T-cell (primary cell): Measurements from ENCODE around the gene SLC5A3. TPM values are rescaled to one million over a fixed set of nuclear protein-coding genes. Genes with fewer than 3 reads are reported as not detected.

Experiments
- ATAC-seq, 4 experiments: fragments of 200-7000 bp in 3 of 4; fragments of 150-1000 bp in 1 of 4; cut with Tn5 transposase; replicated peaks in 1 of 4; 1 replicate in 3 of 4; 2 replicates in 1 of 4; pipeline ENCODE4 v1.10.0; 2021; ENCODE audit warnings: moderate library complexity in 3 of 4, mild to moderate bottlenecking in 2 of 4, moderate number of reproducible peaks in 1 of 4
- CTCF ChIA-PET, 2 donors: fragments of 300-600 bp; sonication (Branson Sonifier 250); formaldehyde crosslinking; loops; one replicate each; lab custom pipeline; 2022; ENCODE audit warnings: antibody characterized with exemption in 2 of 2; lab: Charles Lee
- POLR2A ChIA-PET, 2 donors: fragments of 300-600 bp; sonication (Branson Sonifier 250); formaldehyde crosslinking; loops; one replicate each; lab custom pipeline; 2022; ENCODE audit warnings: antibody characterized with exemption in 2 of 2; lab: Charles Lee
- DNase-seq, 35 experiments: peaks; one replicate each; pipeline versions ENCODE4 v3.0.0 to v3.0.0-alpha.2; 2013 to 2023
- H3K27ac ChIP-seq: one replicate; pipeline ENCODE4 v1.5.1; 2013; ENCODE audit warnings: low read length
- H3K27me3 ChIP-seq, 2 experiments: replicated peaks in 1 of 2; 1 replicate in 1 of 2; 2 replicates in 1 of 2; pipeline versions ENCODE4 v1.6.1 to v1.7.0; 2013; ENCODE audit warnings: low read length in 1 of 2, mixed read lengths in 1 of 2; ENCODE audit not compliant: control insufficient read depth in 2 of 2, insufficient read depth in 2 of 2; ENCODE audit errors: extremely low read depth in 1 of 2
- H3K36me3 ChIP-seq, 2 donors: 1 replicate in 1 of 2; 2 replicates in 1 of 2; pipeline versions ENCODE4 v1.6.1 to v1.7.0; 2013; ENCODE audit warnings: low read length in 1 of 2; ENCODE audit not compliant: control insufficient read depth in 2 of 2, insufficient read depth in 1 of 2; ENCODE audit errors: extremely low read depth in 1 of 2
- H3K4me1 ChIP-seq, 2 experiments: 1 replicate in 1 of 2; 2 replicates in 1 of 2; pipeline versions ENCODE4 v1.6.1 to v1.7.0; 2013; ENCODE audit warnings: low read length in 2 of 2, mixed read lengths in 1 of 2; ENCODE audit not compliant: insufficient read depth in 2 of 2, control insufficient read depth in 1 of 2; ENCODE audit errors: extremely low read depth in 1 of 2
- H3K4me3 ChIP-seq, 2 donors: 1 replicate in 1 of 2; 2 replicates in 1 of 2; pipeline versions ENCODE4 v1.5.1 to v1.7.0; 2013; ENCODE audit warnings: mild to moderate bottlenecking in 2 of 2, low read length in 1 of 2, moderate library complexity in 1 of 2; ENCODE audit not compliant: control insufficient read depth in 1 of 2; ENCODE audit errors: extremely low read depth in 1 of 2
- H3K9me3 ChIP-seq: 2 replicates; pipeline ENCODE4 v1.7.0; 2013
- H3K27ac Mint-ChIP-seq, 2 donors: one replicate each; pipeline ENCODE4 v1.8.0; 2020 to 2021; ENCODE audit warnings: mild to moderate bottlenecking in 2 of 2, mixed read lengths in 2 of 2
- H3K27me3 Mint-ChIP-seq, 2 donors: one replicate each; pipeline ENCODE4 v1.8.0; 2021 to 2022; ENCODE audit warnings: mixed read lengths in 2 of 2
- H3K36me3 Mint-ChIP-seq: one replicate; pipeline ENCODE4 v1.8.0; 2021; ENCODE audit warnings: mixed read lengths
- H3K4me1 Mint-ChIP-seq, 3 donors: one replicate each; pipeline ENCODE4 v1.8.0; 2020 to 2022; ENCODE audit warnings: mixed read lengths in 3 of 3, mild to moderate bottlenecking in 1 of 3
- H3K4me3 Mint-ChIP-seq, 3 donors: one replicate each; pipeline ENCODE4 v1.8.0; 2020 to 2022; ENCODE audit warnings: mild to moderate bottlenecking in 3 of 3, mixed read lengths in 3 of 3, moderate library complexity in 3 of 3
- H3K9me3 Mint-ChIP-seq, 3 donors: one replicate each; pipeline ENCODE4 v1.8.0; 2020 to 2022; ENCODE audit warnings: mixed read lengths in 3 of 3
- WGBS: methylation state at CpG from one replicate; pipeline ENCODE4 v1.1.5; 2013; ENCODE audit warnings: missing lambda C conversion rate; ENCODE audit not compliant: insufficient coverage; 5-methylcytosine and 5-hydroxymethylcytosine counted together
- total RNA-seq, 35 experiments: library from RNA in 6 of 35; stranded (reverse) in 6 of 35; fragments of 120-200 nt in 1 of 35; gene quantifications; one replicate each; pipeline versions ENCODE4 v1.2.1 to v1.2.4 and lab custom pipeline; 2013 to 2026

Gene SLC5A3
- total RNA-seq, result 10 to 100 TPM in 4 of 5 donors, 1 to 10 TPM in 1; 7.6 to 38.5 (median 25.4) TPM
- 26.0 TPM for total RNA-seq (2013)
- 40.5 to 389 (median 196) reads per million in 29 experiments for total RNA-seq (lab: John Stamatoyannopoulos, UW)

DNA sequence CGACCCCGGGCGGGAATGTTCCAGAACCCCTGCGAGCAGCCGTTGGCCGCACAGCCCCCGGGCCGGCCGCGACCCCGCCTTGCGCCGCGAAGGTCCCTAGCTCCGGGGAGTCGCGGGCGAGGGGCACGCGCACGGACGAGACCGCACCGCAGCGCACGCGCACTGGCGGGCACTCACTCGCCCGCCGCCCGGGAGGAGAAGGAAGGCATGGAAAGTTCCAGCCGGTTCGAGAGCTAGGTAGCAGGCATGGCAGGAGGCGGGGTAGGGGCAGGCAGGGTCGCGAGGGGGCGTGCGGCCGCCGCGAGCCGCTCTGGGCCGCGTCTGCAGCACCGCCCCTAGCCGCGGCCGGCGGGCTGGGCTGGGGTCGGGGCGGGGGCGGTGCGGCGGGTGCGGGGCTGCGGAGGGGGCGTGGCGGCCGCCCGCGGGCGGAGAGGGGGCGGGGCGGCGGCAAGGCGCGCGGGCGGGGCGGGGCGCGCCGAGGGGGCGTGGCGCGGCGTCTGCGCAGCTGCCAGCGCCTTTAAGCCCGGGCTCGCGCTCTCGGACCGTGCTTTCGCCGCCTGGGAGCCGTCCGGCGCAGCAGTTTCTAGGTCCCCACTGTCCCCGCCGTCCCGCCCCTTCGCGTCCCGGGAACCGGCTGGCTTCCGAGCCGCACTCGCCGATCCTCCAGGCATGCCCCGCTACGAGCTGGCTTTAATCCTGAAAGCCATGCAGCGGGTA, at the start of gene SLC5A3, which contains the start of gene MRPS6:
Gene SLC5A3 (plus strand): TSS at position 547 of the 717 bp plus-strand sequence. CDS start 21,621 bp downstream, outside the sequence.
Gene MRPS6 (plus strand): TSS at position 547 of the 717 bp plus-strand sequence. CDS start 123 bp downstream, at position 670.
- no peaks in the 10 kb centered on the region for H3K9me3 Mint-ChIP-seq
- H3K27me3 ChIP-seq, result no peaks in the 10 kb centered on the region
- H3K4me3 ChIP-seq, result peak within 1 kb of the TSS; percentile 81 to 89
- CTCF ChIA-PET, result interaction anchor here in 1 of 2 donors (0.6 to 2.1 kb wide), 9 partner anchors 11 to 295 kb away, joined by 3 to 9 read pairs (median 4); partner anchors contain the start of gene ATP5PO
- H3K4me3 Mint-ChIP-seq, result peak within 1 kb of the TSS; percentile 92 to 97 (median 96)
- POLR2A ChIA-PET, result interaction anchor here in 1 of 2 donors (0.6 to 0.7 kb wide), 2 partner anchors 105 to 148 kb away, joined by 3 read pairs; no protein-coding TSS in a partner anchor
- DNase-seq, result peak; percentile 7 to 86 (median 56)
- peak within 1 kb of the TSS; percentile 87 to 88 for H3K27ac Mint-ChIP-seq
- ATAC-seq, result peak; percentile 75 to 85 (median 75)
- H3K27ac ChIP-seq, result peak within 1 kb of the TSS; percentile 60
- H3K4me1 ChIP-seq, result peaks cover 28 to 32% of the 10 kb centered on the region in 2 experiments
- H3K27me3 Mint-ChIP-seq, result no peaks in the 10 kb centered on the region
- 1% methylated on average over 87 of the region's 104 CpGs for WGBS
- peaks cover 21% of the 10 kb centered on the region for H3K36me3 Mint-ChIP-seq
- H3K4me1 Mint-ChIP-seq, result peaks cover 41 to 50% (median 43%) of the 10 kb centered on the region in 3 donors
- H3K36me3 ChIP-seq, result no peaks in the 10 kb centered on the region
- H3K9me3 ChIP-seq, result no peaks in the 10 kb centered on the region

DNA sequence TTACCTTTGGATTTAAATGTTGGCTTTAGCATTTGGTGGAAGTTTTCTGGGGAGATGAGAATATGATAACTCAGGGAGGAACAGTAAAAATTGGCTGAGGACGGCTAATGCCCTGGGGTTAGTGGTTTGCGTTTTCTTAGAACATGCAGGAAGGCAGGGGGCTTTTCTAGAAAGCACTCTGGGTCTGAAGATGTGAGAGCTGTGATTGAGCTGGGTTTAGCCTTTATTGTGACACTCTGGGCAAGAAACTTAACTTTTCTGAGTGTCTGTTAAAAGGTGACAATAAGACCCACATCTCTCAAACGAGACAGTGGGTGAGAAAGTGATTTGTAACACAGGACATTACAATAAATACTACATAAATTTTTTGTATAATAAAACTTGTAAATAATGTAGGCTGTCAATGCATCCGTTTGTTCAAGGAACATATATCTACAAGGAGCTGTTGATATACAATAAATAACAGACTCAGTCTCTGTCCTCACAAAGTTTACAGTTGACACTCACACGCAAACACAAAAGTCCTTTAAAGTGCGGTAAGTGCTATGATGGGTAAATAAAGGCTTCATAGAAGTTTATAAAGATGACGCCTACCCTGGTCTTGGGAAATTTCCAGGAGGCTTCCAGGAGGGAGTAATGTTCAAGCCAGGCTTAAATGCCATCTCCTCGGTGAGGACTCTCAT, 49.5 kb upstream of the SLC5A3 start:
- POLR2A ChIA-PET, result no interaction called here
- Mint-ChIP-seq H3K27ac (no peak overlapping the region), H3K9me3 (peaks cover 0 to 3% (median 0%) of the 10 kb centered on the region in 3 donors), H3K4me3 (no peak overlapping the region), H3K27me3 (no peaks in the 10 kb centered on the region), H3K4me1 (peaks cover 11 to 20% (median 14%) of the 10 kb centered on the region in 3 donors), H3K36me3 (no peaks in the 10 kb centered on the region)
- Histone ChIP-seq H3K4me3 (no peak overlapping the region), H3K9me3 (no peaks in the 10 kb centered on the region), H3K4me1 (peaks cover 17 to 25% of the 10 kb centered on the region in 2 experiments), H3K27me3 (no peaks in the 10 kb centered on the region), H3K36me3 (no peaks in the 10 kb centered on the region), H3K27ac (peak overlapping the region; percentile 52)
- DNase-seq (no peak), ATAC-seq (no peak)
- CTCF ChIA-PET, result interaction anchor here in 1 of 2 donors (1.4 kb wide), 1 partner anchor 100 kb away, joined by 10 read pairs; no protein-coding TSS in a partner anchor
- 55% methylated on average over 2 of the region's 8 CpGs for WGBS

DNA sequence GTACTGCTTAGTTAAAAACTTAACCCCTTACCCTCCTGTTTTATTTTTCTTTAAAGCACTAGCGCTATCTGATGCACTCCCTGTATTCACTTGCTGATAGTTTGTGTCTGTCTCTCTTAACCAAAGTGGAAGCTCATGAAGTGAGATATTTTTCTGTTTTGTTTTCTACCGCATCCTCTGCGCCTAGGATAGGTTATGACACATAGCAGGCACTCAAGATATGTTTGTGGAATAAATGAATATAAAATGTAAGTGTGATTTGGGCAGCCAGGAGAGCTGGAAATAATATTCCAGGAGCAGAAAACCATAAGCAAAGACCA, 49.0 kb upstream of the SLC5A3 start:
- H3K9me3 ChIP-seq, result no peaks in the 10 kb centered on the region
- ChIA-PET POLR2A (no interaction called here), CTCF (no interaction called here)
- H3K4me3 Mint-ChIP-seq, result no peak overlapping the region
- H3K4me1 Mint-ChIP-seq, result peaks cover 9 to 17% (median 11%) of the 10 kb centered on the region in 3 donors
- WGBS, result 89% methylated on average over 2 of the region's 3 CpGs
- H3K27me3 Mint-ChIP-seq, result no peaks in the 10 kb centered on the region
- DNase-seq (no peak), ATAC-seq (no peak)
- no peak overlapping the region for H3K27ac Mint-ChIP-seq
- no peak overlapping the region for H3K4me3 ChIP-seq
- H3K27me3 ChIP-seq, result no peaks in the 10 kb centered on the region
- no peaks in the 10 kb centered on the region for H3K36me3 ChIP-seq
- H3K27ac ChIP-seq, result no peak overlapping the region
- peaks cover 17 to 25% of the 10 kb centered on the region in 2 experiments for H3K4me1 ChIP-seq
- H3K36me3 Mint-ChIP-seq, result no peaks in the 10 kb centered on the region
- peaks cover 0 to 3% (median 0%) of the 10 kb centered on the region in 3 donors for H3K9me3 Mint-ChIP-seq

DNA sequence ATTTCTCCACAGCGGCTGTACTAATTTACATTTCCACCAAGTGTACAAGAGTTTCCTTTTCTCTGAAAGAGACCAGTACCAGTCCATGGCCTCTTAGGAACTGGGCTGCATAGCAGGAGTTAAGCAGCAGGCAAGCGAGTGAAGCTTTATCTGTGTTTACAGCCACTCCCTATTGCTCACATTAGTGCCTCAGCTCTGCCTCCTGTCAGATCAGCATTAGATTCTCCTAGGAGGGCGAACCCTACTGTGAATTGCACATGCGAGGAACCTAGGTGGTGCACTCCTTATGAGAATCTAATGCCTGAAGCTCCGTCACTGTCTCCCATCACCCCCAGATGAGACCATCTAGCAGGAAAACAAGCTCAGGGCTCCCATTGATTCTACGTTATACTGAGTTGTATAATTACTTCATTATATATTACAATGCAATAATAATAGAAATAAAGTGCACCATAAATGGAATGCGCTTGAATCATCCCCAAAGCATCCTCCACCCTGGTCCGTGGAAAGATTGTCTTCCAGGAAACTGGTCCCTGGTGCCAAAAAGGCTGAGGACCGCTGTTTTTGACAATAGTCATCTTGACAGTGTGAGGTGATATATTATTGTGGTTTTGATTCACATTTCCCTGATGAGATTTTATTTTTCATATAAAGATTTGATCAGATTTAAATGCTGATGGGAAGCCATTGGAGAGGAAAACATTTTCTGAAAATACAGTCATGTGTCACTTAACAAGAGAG, 45.5 kb upstream of the SLC5A3 start:
- ATAC-seq (no peak), DNase-seq (no peak)
- Mint-ChIP-seq H3K27ac (no peak overlapping the region), H3K4me3 (no peak overlapping the region), H3K36me3 (no peaks in the 10 kb centered on the region), H3K4me1 (peaks cover 5 to 10% (median 6%) of the 10 kb centered on the region in 3 donors), H3K9me3 (no peaks in the 10 kb centered on the region), H3K27me3 (no peaks in the 10 kb centered on the region)
- Histone ChIP-seq H3K36me3 (no peaks in the 10 kb centered on the region), H3K9me3 (no peaks in the 10 kb centered on the region), H3K4me1 (peaks cover 8 to 21% of the 10 kb centered on the region in 2 experiments), H3K4me3 (no peak overlapping the region), H3K27me3 (no peaks in the 10 kb centered on the region), H3K27ac (no peak overlapping the region)
- ChIA-PET CTCF (no interaction called here), POLR2A (no interaction called here)
- WGBS, result 100% methylated on average over 2 of the region's 9 CpGs

DNA sequence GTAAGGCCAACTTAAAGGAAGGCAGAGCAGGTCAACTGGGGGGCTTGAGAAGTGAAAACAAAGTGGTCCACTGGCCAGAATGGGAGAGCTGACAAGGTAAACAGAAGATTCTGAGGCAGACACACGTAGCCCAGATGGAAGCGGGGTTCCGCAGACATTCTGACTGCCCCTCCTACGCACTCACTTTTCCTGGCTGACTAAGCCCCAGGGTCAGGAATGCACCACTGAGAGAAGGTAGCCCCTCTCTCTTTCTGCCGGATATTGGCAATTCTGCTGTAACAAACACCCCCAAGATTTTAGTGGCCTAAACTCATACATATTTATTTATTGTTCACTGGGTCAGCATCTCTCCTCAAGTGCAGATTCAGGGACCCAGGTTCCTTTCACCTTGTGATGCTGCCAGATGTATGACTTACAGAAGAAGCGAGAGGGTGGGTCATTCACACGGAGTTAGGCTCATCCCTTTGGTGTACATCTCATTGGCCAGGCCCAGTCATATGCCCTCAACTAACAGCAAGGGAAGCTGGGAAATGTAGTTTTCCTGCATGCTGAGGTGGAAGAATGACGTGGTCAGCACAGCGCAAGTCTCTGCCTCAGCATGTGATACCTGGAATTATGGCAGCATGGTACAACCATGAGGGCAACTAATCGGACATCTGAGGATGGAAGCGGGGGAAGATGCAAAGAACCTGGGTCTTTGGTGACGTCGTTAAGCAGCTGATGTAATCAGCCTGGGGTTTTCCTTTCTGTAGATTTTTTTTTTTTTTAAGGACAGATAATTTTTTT, 43.4 kb upstream of the SLC5A3 start:
- Histone ChIP-seq H3K27ac (no peak overlapping the region), H3K4me3 (no peak overlapping the region), H3K4me1 (peaks cover 0 to 3% of the 10 kb centered on the region in 2 experiments), H3K36me3 (no peaks in the 10 kb centered on the region), H3K9me3 (no peaks in the 10 kb centered on the region), H3K27me3 (no peaks in the 10 kb centered on the region)
- peaks cover 5 to 11% (median 6%) of the 10 kb centered on the region in 3 donors for H3K4me1 Mint-ChIP-seq
- no peaks in the 10 kb centered on the region for H3K9me3 Mint-ChIP-seq
- ATAC-seq (peak; percentile 61 to 91 (median 77)), DNase-seq (peak in 27 of 35 experiments; percentile 3 to 65 (median 16))
- H3K27ac Mint-ChIP-seq, result peak overlapping the region in 1 of 2 donors; percentile 81
- POLR2A ChIA-PET, result interaction anchor here in 1 of 2 donors (0.6 kb wide), 1 partner anchor 41 kb away, joined by 4 read pairs; no protein-coding TSS in a partner anchor
- 75% methylated on average over 8 of the region's 13 CpGs for WGBS
- H3K27me3 Mint-ChIP-seq, result no peaks in the 10 kb centered on the region
- peak overlapping the region in 2 of 3 donors; percentile 46 to 59 for H3K4me3 Mint-ChIP-seq
- CTCF ChIA-PET, result interaction anchor here in 1 of 2 donors (0.5 kb wide), 1 partner anchor 162 kb away, joined by 4 read pairs; no protein-coding TSS in a partner anchor
- H3K36me3 Mint-ChIP-seq, result no peaks in the 10 kb centered on the region
